Cardiac muscle cell (in vitro differentiated cells and primary cell): ENCODE results near the gene TAS1R2. TPM values are rescaled to one million over a fixed set of nuclear protein-coding genes. Genes with fewer than 3 reads are reported as not detected.
A peak's percentile ranks its signal among the peaks of the same experiment; 100 is the strongest.

Experiments
- DNase-seq, 2 donors: peaks; one replicate each; pipeline versions ENCODE4 v3.0.0 to v3.0.0-alpha.2; 2010 to 2017; ENCODE audit warnings: low read depth in 1 of 2, low spot score in 1 of 2
- H3K27ac ChIP-seq: fragments of 200-600 bp; sonication (generic); 2 replicates; pipeline ENCODE4 v1.5.1; 2016
- H3K27me3 ChIP-seq: fragments of 200-600 bp; sonication (generic); 2 replicates; pipeline ENCODE4 v1.6.0; 2016; ENCODE audit warnings: control low read depth
- H3K36me3 ChIP-seq: fragments of 200-600 bp; sonication (generic); 2 replicates; pipeline ENCODE4 v1.5.1; 2016; ENCODE audit warnings: control low read depth
- H3K4me1 ChIP-seq: fragments of 200-600 bp; sonication (generic); 2 replicates; pipeline ENCODE4 v1.8.1; 2017; ENCODE audit warnings: low read depth, mild to moderate bottlenecking, mixed run types
- H3K4me3 ChIP-seq: fragments of 200-600 bp; sonication (generic); 2 replicates; pipeline ENCODE4 v1.5.1; 2016; ENCODE audit warnings: mild to moderate bottlenecking
- H3K9me3 ChIP-seq: fragments of 200-600 bp; sonication (generic); 2 replicates; pipeline ENCODE4 v1.5.1; 2017; ENCODE audit warnings: low read depth, mild to moderate bottlenecking, control low read depth
- CTCF ChIP-seq: IDR thresholded peaks from 2 replicates; pipeline ENCODE4 v1.5.1; 2012; ENCODE audit warnings: low read depth, mild to moderate bottlenecking, low read length
- polyA plus RNA-seq: library from polyadenylated mRNA; unstranded; fragments of >200 nt; fragmentation: Nextera tagmentation; extraction: Ambion mirVana; gene quantifications from 2 replicates; pipeline ENCODE4 v1.2.1, GENCODE V29; 2016
- total RNA-seq: library from RNA; depleted of rRNA; stranded (reverse); fragments of >200 nt; gene quantifications from 2 replicates; pipeline ENCODE4 v1.2.3, GENCODE V29; 2016

TAS1R2 gene
- total and polyA plus RNA-seq, 2 experiments from 2014 or later = not detected

DNA sequence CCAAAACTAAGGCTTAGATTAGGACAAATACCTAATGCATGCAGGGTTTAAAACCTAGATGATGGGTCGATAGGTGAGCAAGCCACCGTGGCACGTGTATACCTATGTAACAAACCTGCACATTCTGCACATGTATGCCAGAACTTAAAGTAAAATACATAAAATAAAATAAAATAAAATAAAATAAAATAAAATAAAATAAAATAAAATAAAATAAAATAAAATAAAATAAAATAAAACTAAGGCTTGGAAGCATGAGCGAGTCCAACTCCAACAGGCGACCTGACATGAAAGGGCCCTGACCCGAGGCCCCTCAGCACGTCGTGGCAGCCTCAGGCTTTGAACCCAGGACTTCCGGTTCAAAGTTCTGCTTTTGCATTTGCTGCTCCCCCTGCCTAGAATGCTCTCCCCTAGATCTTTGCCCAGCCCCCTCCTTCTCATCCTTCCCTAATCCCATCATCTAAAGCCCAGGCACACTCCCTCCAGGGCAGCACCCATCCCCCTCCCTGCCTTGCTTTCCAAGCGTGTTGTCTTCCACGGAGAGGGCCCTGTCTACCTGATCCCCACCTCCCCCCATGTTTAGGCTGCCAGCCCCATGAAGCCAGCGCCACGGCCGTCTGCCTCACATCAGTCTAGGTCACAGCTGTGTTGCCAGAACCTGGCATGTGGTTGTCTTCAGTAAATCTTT is 64.3 kb downstream of the TAS1R2 start:
- H3K27ac ChIP-seq = peak overlapping the region; percentile 74
- TF ChIP-seq CTCF = no peak

GRCh38 chr1:18794561-18794960 is 64.9 kb downstream of the TAS1R2 start:
- TF ChIP-seq CTCF = no peak
- H3K36me3 ChIP-seq = no peaks in the 10 kb centered on the region
- DNase-seq = peak in 1 of 2 donors; percentile 55
- no peak overlapping the region for H3K4me3 ChIP-seq
- H3K4me1 ChIP-seq = peaks cover 17% of the 10 kb centered on the region
- no peaks in the 10 kb centered on the region for H3K9me3 ChIP-seq
- H3K27ac ChIP-seq = peak overlapping the region; percentile 74
- H3K27me3 ChIP-seq = no peaks in the 10 kb centered on the region

More for the DNA sequence above, 64.3 kb downstream of the TAS1R2 start:
- DNase-seq = no peak
- Histone ChIP-seq H3K4me3 (no peak overlapping the region), H3K4me1 (peaks cover 17% of the 10 kb centered on the region), H3K9me3 (no peaks in the 10 kb centered on the region), H3K36me3 (no peaks in the 10 kb centered on the region), H3K27me3 (no peaks in the 10 kb centered on the region)

DNA sequence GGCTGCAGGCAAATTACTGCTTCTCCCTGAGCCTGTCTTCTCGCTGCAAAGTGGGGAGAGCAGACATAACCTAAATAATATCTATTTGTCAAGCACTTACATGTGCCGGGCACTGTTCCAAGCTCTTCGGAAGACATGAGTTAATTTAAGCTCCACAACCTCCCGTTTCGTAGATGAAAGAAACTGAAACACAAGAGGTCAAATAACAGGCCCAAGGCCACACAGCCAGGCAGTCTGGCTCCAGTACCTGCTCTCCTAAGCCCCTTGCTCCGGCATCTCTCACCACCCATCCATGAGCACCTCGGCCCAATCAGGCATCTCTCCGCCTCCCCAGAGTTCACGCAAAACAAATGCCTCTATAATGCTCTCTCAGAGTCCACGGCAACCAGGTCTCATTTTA is 65.4 kb downstream of the TAS1R2 start:
- peak overlapping the region; percentile 74 for H3K27ac ChIP-seq
- TF ChIP-seq CTCF = no peak
- no peak overlapping the region for H3K4me3 ChIP-seq

GRCh38 chr1:18793164-18793563 is 66.3 kb downstream of the TAS1R2 start:
- H3K9me3 ChIP-seq = no peaks in the 10 kb centered on the region
- TF ChIP-seq CTCF = no peak
- H3K36me3 ChIP-seq = no peaks in the 10 kb centered on the region
- H3K4me1 ChIP-seq = peaks cover 17% of the 10 kb centered on the region
- H3K4me3 ChIP-seq = no peak overlapping the region
- DNase-seq = no peak
- H3K27me3 ChIP-seq = no peaks in the 10 kb centered on the region
- no peak overlapping the region for H3K27ac ChIP-seq

More for the DNA sequence above, 65.4 kb downstream of the TAS1R2 start:
- Histone ChIP-seq H3K27me3 (no peaks in the 10 kb centered on the region), H3K36me3 (no peaks in the 10 kb centered on the region), H3K9me3 (no peaks in the 10 kb centered on the region), H3K4me1 (peaks cover 17% of the 10 kb centered on the region)
- peak in 1 of 2 donors; percentile 79 for DNase-seq

DNA sequence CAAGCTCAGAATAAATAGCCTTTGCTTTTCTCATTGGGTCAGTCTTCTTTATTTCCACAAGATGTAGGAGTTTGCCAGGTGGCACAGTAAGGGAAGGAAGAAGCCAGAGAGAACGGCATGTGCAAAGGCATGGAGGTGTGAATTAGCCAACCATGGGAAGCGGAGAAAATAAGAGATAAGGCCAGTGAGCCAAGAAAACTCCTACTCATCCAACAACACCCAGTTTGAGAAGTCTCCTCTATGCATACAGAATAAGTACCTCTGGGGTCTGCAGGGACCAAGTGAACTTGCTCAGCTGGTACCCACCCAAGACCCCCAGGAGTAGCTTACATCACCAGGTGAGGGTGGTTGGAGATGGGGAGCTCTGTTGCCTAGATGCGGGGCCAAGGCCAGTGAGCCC is 66.7 kb downstream of the TAS1R2 start:
- no peak for DNase-seq
- Histone ChIP-seq H3K36me3 (no peaks in the 10 kb centered on the region), H3K27ac (no peak overlapping the region), H3K9me3 (no peaks in the 10 kb centered on the region), H3K27me3 (no peaks in the 10 kb centered on the region), H3K4me1 (peaks cover 17% of the 10 kb centered on the region), H3K4me3 (no peak overlapping the region)
- TF ChIP-seq CTCF = no peak

Other genes starting within 250 kb of the TAS1R2 start
- gene PAX7, start 228.8 kb downstream of the TAS1R2 start, total RNA-seq = not detected in 2 replicates
- gene PAX7, start 228.8 kb downstream of the TAS1R2 start, polyA plus RNA-seq = not detected in 2 replicates
- gene ALDH4A1, start 42.9 kb upstream of the TAS1R2 start, total RNA-seq = 103 and 138 TPM in 2 replicates
- gene ALDH4A1, start 42.9 kb upstream of the TAS1R2 start, polyA plus RNA-seq = 122 and 126 TPM in 2 replicates
- gene IFFO2, start 97.0 kb upstream of the TAS1R2 start, total RNA-seq = 8.0 and 18.5 TPM in 2 replicates
- 0.78 and 1.8 TPM in 2 replicates for gene IFFO2, start 97.0 kb upstream of the TAS1R2 start, polyA plus RNA-seq